Measurements from ENCODE around the gene CDH4.

The CDH4 gene

DNA sequence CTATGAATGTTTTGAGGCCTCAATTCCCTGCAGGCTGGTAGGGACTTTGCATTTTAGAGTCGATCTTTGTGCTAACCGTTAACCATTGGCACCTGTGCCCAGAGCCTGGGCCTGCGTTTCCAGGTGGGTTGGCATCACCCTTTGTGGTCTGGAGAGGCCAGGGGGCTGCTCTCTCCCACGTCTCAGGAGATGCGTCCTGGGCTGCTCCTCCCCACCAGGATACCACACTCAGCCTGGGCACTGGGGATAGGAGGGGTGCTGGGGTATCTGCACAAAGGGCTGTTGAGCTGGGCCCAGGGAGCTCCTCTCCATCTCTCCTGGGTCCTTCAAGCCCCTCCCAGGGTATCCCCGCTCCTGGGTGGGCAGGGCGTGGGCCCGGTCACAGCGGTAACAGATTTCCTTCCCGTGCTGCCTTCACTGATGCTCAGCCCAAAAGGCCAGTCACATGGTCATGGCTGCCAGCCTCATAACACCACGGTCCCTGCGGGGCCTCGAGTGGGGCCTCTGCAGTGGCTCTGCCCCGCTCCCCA is 547.4 kb downstream of the CDH4 start:
- TF ChIP-seq, protein P1, sequence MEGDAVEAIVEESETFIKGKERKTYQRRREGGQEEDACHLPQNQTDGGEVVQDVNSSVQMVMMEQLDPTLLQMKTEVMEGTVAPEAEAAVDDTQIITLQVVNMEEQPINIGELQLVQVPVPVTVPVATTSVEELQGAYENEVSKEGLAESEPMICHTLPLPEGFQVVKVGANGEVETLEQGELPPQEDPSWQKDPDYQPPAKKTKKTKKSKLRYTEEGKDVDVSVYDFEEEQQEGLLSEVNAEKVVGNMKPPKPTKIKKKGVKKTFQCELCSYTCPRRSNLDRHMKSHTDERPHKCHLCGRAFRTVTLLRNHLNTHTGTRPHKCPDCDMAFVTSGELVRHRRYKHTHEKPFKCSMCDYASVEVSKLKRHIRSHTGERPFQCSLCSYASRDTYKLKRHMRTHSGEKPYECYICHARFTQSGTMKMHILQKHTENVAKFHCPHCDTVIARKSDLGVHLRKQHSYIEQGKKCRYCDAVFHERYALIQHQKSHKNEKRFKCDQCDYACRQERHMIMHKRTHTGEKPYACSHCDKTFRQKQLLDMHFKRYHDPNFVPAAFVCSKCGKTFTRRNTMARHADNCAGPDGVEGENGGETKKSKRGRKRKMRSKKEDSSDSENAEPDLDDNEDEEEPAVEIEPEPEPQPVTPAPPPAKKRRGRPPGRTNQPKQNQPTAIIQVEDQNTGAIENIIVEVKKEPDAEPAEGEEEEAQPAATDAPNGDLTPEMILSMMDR (IDR thresholded peaks at IDR 0.05; ENCODE audit: insufficient read depth, low read length, missing control alignments), result no peak
- ChIA-PET CTCF (no interaction called here), POLR2A (no interaction called here)
- DNase-seq (ENCODE audit: low read depth, low spot score), result no peak
- H3K4me3 ChIP-seq (ENCODE audit: low read depth, low read length), result no peak overlapping the region

DNA sequence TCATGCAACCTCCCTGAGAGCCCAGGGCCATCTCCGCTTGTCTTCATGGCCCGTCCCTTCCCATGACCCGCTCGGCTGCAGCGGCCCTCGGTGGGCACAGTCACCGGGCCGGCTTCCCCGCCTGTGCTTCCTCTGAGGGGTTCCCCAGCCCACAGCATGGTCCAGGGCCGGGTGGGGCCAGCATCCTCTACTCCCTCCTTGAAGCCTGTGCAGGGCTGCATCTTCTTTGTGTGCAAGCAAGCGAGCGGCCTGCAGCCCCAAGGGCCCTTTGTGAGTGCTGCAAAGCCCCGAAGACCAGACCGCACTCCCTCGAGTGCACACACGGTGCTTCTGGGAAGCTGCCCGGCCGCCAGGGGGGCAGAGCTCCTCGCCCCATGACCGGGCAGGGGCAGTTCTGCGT is 547.9 kb downstream of the CDH4 start:
- ChIA-PET POLR2A (no interaction called here), CTCF (no interaction called here)
- DNase-seq (ENCODE audit: low read depth, low spot score), result no peak
- TF ChIP-seq, protein P1 (IDR thresholded peaks at IDR 0.05; ENCODE audit: insufficient read depth, low read length, missing control alignments), result no peak
- no peak overlapping the region for H3K4me3 ChIP-seq (ENCODE audit: low read depth, low read length)

DNA sequence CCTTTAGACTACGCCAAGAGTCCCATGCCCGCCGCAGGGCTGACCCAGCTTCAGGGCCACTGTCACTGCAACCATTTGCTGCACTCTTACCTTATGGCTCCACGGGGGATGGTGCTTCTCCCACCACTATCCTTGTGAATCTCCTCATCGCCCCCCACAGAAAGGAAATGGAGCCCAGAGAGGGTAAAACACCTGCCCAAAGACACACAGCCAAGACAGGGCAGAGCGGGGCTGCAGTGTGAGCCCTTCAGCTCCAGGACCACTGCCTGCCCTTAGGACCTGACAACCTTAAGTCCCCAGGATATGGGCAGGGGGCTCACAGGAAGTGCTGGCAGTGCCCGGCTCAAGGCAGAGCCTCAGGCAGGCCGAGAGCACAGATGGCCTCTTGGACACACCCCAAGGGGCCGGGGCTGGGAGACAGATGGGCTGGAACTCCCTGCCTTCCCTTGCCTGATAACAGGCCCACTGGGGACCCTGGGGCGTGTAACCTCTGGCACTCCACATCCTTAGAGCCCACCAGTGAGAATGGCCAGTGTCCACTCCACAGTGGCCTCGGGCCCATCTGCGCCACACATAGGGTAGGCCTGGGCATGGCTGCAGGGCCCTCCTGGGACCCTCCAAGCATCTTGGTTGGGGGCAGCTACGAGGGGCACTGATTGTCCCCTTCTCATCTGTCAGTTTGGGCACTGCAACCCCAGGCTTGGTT is 548.5 kb downstream of the CDH4 start:
- ChIA-PET POLR2A (no interaction called here), CTCF (no interaction called here)
- TF ChIP-seq, protein P1 (IDR thresholded peaks at IDR 0.05; ENCODE audit: insufficient read depth, low read length, missing control alignments), result no peak
- H3K4me3 ChIP-seq (ENCODE audit: low read depth, low read length), result no peak overlapping the region
- no peak for DNase-seq (ENCODE audit: low read depth, low spot score)

DNA sequence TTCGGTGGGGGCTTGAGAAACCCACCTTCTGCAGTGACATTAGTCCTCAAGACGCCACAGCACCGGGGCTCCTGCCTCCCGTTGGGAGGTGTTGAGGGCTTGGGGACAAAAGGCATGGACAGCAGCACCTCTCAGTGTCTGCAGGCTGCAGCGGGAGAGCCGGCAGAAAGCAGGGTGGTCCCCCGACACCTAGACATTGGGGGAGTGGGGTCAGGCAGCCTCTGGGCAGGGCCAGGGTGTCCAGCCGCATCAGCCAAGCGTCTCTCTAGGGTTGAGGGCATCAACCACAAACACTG is 549.0 kb downstream of the CDH4 start:
- CTCF ChIA-PET, result no interaction called here

DNA sequence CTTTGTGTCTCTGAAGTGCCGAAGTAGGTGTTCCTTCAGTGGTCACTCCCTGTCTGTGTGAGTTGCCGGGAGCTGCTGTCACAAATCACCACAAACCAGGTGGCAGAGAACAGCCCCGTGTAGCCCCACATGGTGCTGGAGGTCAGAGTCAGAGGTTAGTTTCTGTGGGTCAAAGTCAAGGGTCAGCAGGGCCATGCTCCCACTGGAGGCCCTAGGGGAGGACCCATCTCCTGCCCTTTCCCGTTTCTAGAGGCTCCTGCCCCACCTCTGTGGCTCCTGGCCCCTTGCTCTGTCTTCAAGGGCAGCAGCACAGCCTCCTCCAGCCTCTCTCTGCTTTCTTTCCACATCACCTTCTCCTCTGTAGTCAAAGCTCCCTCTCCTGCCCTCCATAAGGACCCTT is 549.4 kb downstream of the CDH4 start:
- CTCF ChIA-PET, result no interaction called here
- TF ChIP-seq, protein P1 (IDR thresholded peaks at IDR 0.05; ENCODE audit: insufficient read depth, low read length, missing control alignments), result no peak
- DNase-seq (ENCODE audit: low read depth, low spot score), result no peak
- POLR2A ChIA-PET, result no interaction called here
- H3K4me3 ChIP-seq (ENCODE audit: low read depth, low read length), result no peak overlapping the region

More for the DNA sequence above, 549.0 kb downstream of the CDH4 start:
- TF ChIP-seq, protein P1 (IDR thresholded peaks at IDR 0.05; ENCODE audit: insufficient read depth, low read length, missing control alignments), result no peak
- POLR2A ChIA-PET, result no interaction called here
- DNase-seq (ENCODE audit: low read depth, low spot score), result no peak
- H3K4me3 ChIP-seq (ENCODE audit: low read depth, low read length), result no peak overlapping the region

DNA sequence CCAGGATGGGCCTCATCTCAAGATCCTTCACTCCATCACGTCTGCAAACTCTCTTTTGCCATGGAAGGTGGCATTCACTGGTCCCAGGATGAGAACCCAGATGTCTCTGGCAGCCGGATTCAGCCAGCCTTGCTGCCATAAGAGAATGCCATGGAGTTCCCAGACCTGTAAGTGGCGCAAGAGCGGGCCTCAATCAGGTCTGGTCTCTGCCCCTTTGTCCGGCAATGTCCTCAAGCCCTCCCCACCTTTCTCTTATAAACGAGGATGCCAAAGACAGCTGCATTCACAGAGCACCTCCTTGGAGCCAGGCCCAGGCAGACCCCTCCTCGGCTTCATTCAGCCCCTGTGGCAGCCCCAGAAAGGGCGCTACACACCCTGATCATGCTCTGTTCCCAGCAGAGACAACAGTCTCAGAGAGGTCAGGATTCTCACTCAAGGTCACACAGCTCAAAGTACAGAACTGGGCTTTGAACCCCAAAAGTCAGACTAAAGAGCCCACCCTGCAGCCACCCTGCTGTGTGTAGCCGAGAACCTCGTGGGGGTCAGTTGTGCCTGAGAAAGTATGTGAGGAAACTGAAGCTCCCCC is 549.9 kb downstream of the CDH4 start:
- DNase-seq (ENCODE audit: low read depth, low spot score), result no peak
- ChIA-PET CTCF (no interaction called here), POLR2A (no interaction called here)

More for the DNA sequence above, 549.9 kb downstream of the CDH4 start:
- TF ChIP-seq, protein P1 (IDR thresholded peaks at IDR 0.05; ENCODE audit: insufficient read depth, low read length, missing control alignments), result no peak
- no peak overlapping the region for H3K4me3 ChIP-seq (ENCODE audit: low read depth, low read length)

All from AG04449 (cell line).